Measurements from ENCODE around the gene PRTN3.
A peak's percentile ranks its signal among the peaks of the same experiment; 100 is the strongest.
"Not testable (repeated sequence)": the region's sequence is repeated elsewhere in the genome, so short reads cannot be mapped to it uniquely, and the experiment has no call there.

Gene PRTN3

DNA sequence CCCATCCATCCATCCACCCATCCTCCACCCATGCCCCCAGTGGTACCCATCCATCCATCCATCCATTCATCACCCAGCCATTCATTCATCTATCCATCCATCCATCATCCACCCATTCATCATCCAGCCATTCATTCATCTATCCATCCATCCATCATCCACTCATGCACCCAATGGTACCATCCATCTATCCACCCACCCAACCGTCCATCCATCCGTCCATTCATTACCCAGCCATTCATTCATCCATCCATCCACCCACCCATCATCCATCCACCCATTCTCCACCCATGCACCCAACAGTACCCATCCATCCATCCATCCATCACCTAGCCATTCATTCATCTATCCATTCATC, 24.3 kb upstream of the PRTN3 start:
- in situ Hi-C loops (cut with MboI; ENCODE audit: low pct_unique_long_range_greater_than_20kb, low sequenced_read_pairs, unreplicated experiment) = no loop called here
- no peak for DNase-seq (ENCODE audit: low spot score)

DNA sequence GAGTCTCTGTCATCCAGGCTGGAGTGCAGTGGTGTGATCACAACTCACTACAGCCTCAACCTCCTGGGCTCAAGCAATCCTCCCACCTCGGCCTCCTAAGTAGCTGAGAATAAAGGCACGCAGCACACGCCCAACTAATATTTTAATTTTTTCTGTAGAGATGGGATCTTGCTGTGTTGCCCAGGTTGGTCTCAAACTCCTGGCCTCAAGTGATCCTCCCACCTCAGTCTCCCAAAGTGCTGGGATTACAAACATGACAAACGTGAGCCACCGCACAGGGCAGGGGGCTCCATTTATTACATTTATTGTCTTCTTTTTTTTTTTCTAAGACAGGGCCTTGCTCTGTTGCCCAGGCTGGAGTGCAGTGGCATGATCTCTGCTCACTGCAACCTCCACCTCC, 20.6 kb upstream of the PRTN3 start:
- in situ Hi-C loops (cut with MboI; ENCODE audit: low pct_unique_long_range_greater_than_20kb, low sequenced_read_pairs, unreplicated experiment); DNase-seq (ENCODE audit: low spot score): not testable (repeated sequence)

More for the DNA sequence above, 24.3 kb upstream of the PRTN3 start:
- TF ChIP-seq CTCF (IDR thresholded peaks at IDR 0.05; ENCODE audit: extremely low read depth, insufficient read depth, missing control alignments) = no peak

DNA sequence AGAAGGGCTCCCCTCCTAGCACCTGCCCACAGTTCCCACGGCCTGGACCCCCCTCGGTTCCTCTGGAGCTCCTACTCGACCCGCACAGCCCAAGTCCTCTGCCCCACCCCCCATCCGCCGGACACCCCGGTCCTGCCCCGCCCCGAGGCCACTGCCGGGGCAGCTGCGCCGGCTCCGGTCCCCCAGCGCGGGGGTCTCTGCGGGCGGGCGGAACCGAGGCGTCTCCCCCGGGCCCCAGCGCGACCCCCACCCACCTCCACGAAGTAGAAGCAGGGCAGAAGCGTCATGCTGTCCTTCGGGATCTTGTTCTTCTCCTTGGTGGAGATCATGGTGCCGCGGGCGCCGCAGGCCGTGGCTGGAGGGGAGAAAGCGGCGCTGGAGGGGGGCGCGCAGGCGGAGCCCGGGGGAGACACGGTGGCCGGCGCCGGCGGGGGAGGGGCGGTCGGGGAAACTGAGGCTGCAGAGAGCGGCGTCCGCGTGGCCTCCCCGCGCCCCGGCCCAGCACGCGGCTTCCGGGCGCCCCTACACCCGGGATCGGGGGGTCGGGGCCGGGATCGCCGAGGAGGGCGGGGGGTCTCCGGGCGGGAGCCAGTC, 19.5 kb upstream of the PRTN3 start:
- no peak for TF ChIP-seq CTCF (IDR thresholded peaks at IDR 0.05; ENCODE audit: extremely low read depth, insufficient read depth, missing control alignments)
- peak; percentile 47 for DNase-seq (ENCODE audit: low spot score)
- in situ Hi-C loops (cut with MboI; ENCODE audit: low pct_unique_long_range_greater_than_20kb, low sequenced_read_pairs, unreplicated experiment) = no loop called here

GRCh38 chr19:821825-822503, 18.8 kb upstream of the PRTN3 start, which contains the start of gene PLPPR3:
Gene PLPPR3, minus strand, starts transcription at chr19:821955. Its CDS starts 396 bp downstream, at chr19:821559.
- no peak for TF ChIP-seq CTCF (IDR thresholded peaks at IDR 0.05; ENCODE audit: extremely low read depth, insufficient read depth, missing control alignments)
- in situ Hi-C loops (cut with MboI; ENCODE audit: low pct_unique_long_range_greater_than_20kb, low sequenced_read_pairs, unreplicated experiment) = no loop called here
- DNase-seq (ENCODE audit: low spot score) = peak; percentile 48

- in situ Hi-C loops (cut with MboI; ENCODE audit: low pct_unique_long_range_greater_than_20kb, low sequenced_read_pairs, unreplicated experiment) = no loop called here
- no peak for DNase-seq (ENCODE audit: low spot score)
Measured at GRCh38 chr19:823565-824121, 17.2 kb upstream of the PRTN3 start.

GRCh38 chr19:824885-825284, 15.9 kb upstream of the PRTN3 start:
- no peak for TF ChIP-seq CTCF (IDR thresholded peaks at IDR 0.05; ENCODE audit: extremely low read depth, insufficient read depth, missing control alignments)
- in situ Hi-C loops (cut with MboI; ENCODE audit: low pct_unique_long_range_greater_than_20kb, low sequenced_read_pairs, unreplicated experiment) = no loop called here
- DNase-seq (ENCODE audit: low spot score) = no peak

More at GRCh38 chr19:823565-824121, 17.2 kb upstream of the PRTN3 start:
- no peak for TF ChIP-seq CTCF (IDR thresholded peaks at IDR 0.05; ENCODE audit: extremely low read depth, insufficient read depth, missing control alignments)

Data from GM13977 (cell line).